H9 (cell line): ENCODE results near the gene PRR27. TPM values are rescaled to one million over a fixed set of nuclear protein-coding genes. Genes with fewer than 3 reads are reported as not detected.

Experiments used
- DNase-seq: peaks from one replicate; pipeline ENCODE4 v3.0.0-alpha.2; 2017
- H2AFZ ChIP-seq: one replicate; pipeline ENCODE4 v1.6.1; 2013; ENCODE audit warnings: mild to moderate bottlenecking, low read length, control low read depth, moderate library complexity
- H2AK5ac ChIP-seq: 2 replicates; pipeline ENCODE4 v1.6.1; 2013; ENCODE audit warnings: low read length, control low read depth, mixed read lengths; ENCODE audit not compliant: insufficient read length
- H2BK120ac ChIP-seq: one replicate; pipeline ENCODE4 v1.6.1; 2013; ENCODE audit warnings: low read depth, mild to moderate bottlenecking, low read length, control low read depth, inconsistent platforms; ENCODE audit not compliant: poor library complexity, severe bottlenecking
- H2BK12ac ChIP-seq: 2 replicates; pipeline ENCODE4 v1.6.1; 2013; ENCODE audit warnings: low read length, control low read depth, mixed read lengths, low read depth; ENCODE audit not compliant: insufficient read length
- H2BK15ac ChIP-seq: 2 replicates; pipeline ENCODE4 v1.6.1; 2013; ENCODE audit warnings: low read depth, low read length, control low read depth
- H2BK20ac ChIP-seq: one replicate; pipeline ENCODE4 v1.6.1; 2013; ENCODE audit warnings: low read depth, mild to moderate bottlenecking, low read length, control low read depth, inconsistent platforms; ENCODE audit not compliant: poor library complexity, severe bottlenecking
- H2BK5ac ChIP-seq: 2 replicates; pipeline ENCODE4 v1.6.1; 2013; ENCODE audit warnings: low read length, control low read depth, mixed read lengths; ENCODE audit not compliant: insufficient read length
- H3K14ac ChIP-seq: 2 replicates; pipeline ENCODE4 v1.6.1; 2013; ENCODE audit warnings: low read length, control low read depth; ENCODE audit not compliant: insufficient read depth
- H3K18ac ChIP-seq: 2 replicates; pipeline ENCODE4 v1.6.1; 2013; ENCODE audit warnings: low read depth, mild to moderate bottlenecking, mixed read lengths, low read length, control low read depth; ENCODE audit not compliant: insufficient read length
- H3K23ac ChIP-seq: 2 replicates; pipeline ENCODE4 v1.6.1; 2013; ENCODE audit warnings: low read length, control low read depth, mixed read lengths, low read depth; ENCODE audit not compliant: insufficient read length
- H3K23me2 ChIP-seq: 2 replicates; pipeline ENCODE4 v1.6.1; 2013; ENCODE audit warnings: low read depth, mild to moderate bottlenecking, mixed read lengths, low read length, control low read depth; ENCODE audit not compliant: insufficient read length, poor library complexity, severe bottlenecking
- H3K27ac ChIP-seq: 2 replicates; pipeline ENCODE4 v1.5.1; 2013; ENCODE audit warnings: low read length, control low read depth, mixed read lengths, low read depth; ENCODE audit not compliant: insufficient read length
- H3K27me3 ChIP-seq: 2 replicates; pipeline ENCODE4 v1.6.1; 2013; ENCODE audit warnings: low read length, control low read depth, inconsistent platforms; ENCODE audit not compliant: insufficient read depth
- H3K4ac ChIP-seq: 2 replicates; pipeline ENCODE4 v1.6.1; 2013; ENCODE audit warnings: low read depth, mild to moderate bottlenecking, control low read depth, inconsistent platforms, low read length, moderate library complexity
- H3K4me1 ChIP-seq: 2 replicates; pipeline ENCODE4 v1.6.1; 2013; ENCODE audit warnings: low read length, control low read depth, inconsistent platforms; ENCODE audit not compliant: insufficient read depth
- H3K4me2 ChIP-seq: 2 replicates; pipeline ENCODE4 v1.6.1; 2013; ENCODE audit warnings: low read length, control low read depth, mixed read lengths; ENCODE audit not compliant: insufficient read length, insufficient read depth
- H3K56ac ChIP-seq: 2 replicates; pipeline ENCODE4 v1.6.1; 2013; ENCODE audit warnings: low read depth, mild to moderate bottlenecking, mixed read lengths, low read length, control low read depth; ENCODE audit not compliant: insufficient read length
- H3K79me1 ChIP-seq: 2 replicates; pipeline ENCODE4 v1.6.1; 2013; ENCODE audit warnings: low read depth, mild to moderate bottlenecking, moderate library complexity, low read length, control low read depth, inconsistent platforms; ENCODE audit not compliant: insufficient read depth, poor library complexity, severe bottlenecking
- H3K79me2 ChIP-seq: 2 replicates; pipeline ENCODE4 v1.6.1; 2013; ENCODE audit warnings: low read length, control low read depth, inconsistent platforms; ENCODE audit not compliant: insufficient read depth
- H3K9ac ChIP-seq: 2 replicates; pipeline ENCODE4 v1.6.1; 2013; ENCODE audit warnings: low read length, control low read depth, mixed read lengths; ENCODE audit not compliant: insufficient read length; ENCODE audit errors: extremely low read depth
- H3K9me3 ChIP-seq: one replicate; pipeline ENCODE4 v1.6.1; 2013; ENCODE audit warnings: low read depth, low read length, inconsistent platforms; ENCODE audit not compliant: control insufficient read depth
- H3T11ph ChIP-seq: one replicate; pipeline ENCODE4 v1.6.1; 2013; ENCODE audit warnings: mild to moderate bottlenecking, low read length, control low read depth, inconsistent platforms
- H4K20me1 ChIP-seq: one replicate; pipeline ENCODE4 v1.6.1; 2013; ENCODE audit not compliant: control insufficient read depth, insufficient read length, insufficient read depth
- H4K5ac ChIP-seq: 2 replicates; pipeline ENCODE4 v1.6.1; 2013; ENCODE audit warnings: low read depth, mild to moderate bottlenecking, mixed read lengths, low read length, control low read depth; ENCODE audit not compliant: insufficient read length
- H4K8ac ChIP-seq: replicated peaks from 2 replicates; pipeline ENCODE4 v1.6.1; 2013; ENCODE audit warnings: low read length, control low read depth, mixed read lengths, low read depth; ENCODE audit not compliant: insufficient read length
- H4K91ac ChIP-seq: 2 replicates; pipeline ENCODE4 v1.6.1; 2013; ENCODE audit warnings: low read depth, mild to moderate bottlenecking, moderate library complexity, mixed read lengths, low read length, control low read depth; ENCODE audit not compliant: insufficient read length
- H3K27ac Mint-ChIP-seq, 3 experiments: 2 replicates in 2 of 3; 3 replicates in 1 of 3; pipeline ENCODE4 v1.8.0; 2020 to 2021; ENCODE audit warnings: mixed read lengths in 3 of 3, mild to moderate bottlenecking in 1 of 3, moderate library complexity in 1 of 3
- H3K27me3 Mint-ChIP-seq: 2 replicates; pipeline ENCODE4 v1.8.0; 2021; ENCODE audit warnings: low read depth, mild to moderate bottlenecking, moderate library complexity, mixed read lengths
- H3K36me3 Mint-ChIP-seq, 3 experiments: 2 replicates in 2 of 3; 3 replicates in 1 of 3; pipeline ENCODE4 v1.8.0; 2020 to 2021; ENCODE audit warnings: low read depth in 3 of 3, mixed read lengths in 3 of 3; ENCODE audit not compliant: insufficient read depth in 1 of 3
- H3K4me1 Mint-ChIP-seq, 2 experiments: 2 replicates each; pipeline ENCODE4 v1.8.0; 2020; ENCODE audit warnings: mixed read lengths in 2 of 2
- H3K4me3 Mint-ChIP-seq, 2 experiments: 2 replicates in 1 of 2; 3 replicates in 1 of 2; pipeline ENCODE4 v1.8.0; 2020 to 2021; ENCODE audit warnings: mild to moderate bottlenecking in 2 of 2, mixed read lengths in 2 of 2, moderate library complexity in 1 of 2
- H3K9me3 Mint-ChIP-seq, 2 experiments: 2 replicates in 1 of 2; 3 replicates in 1 of 2; pipeline ENCODE4 v1.8.0; 2020; ENCODE audit warnings: mild to moderate bottlenecking in 2 of 2, mixed read lengths in 2 of 2, moderate library complexity in 1 of 2
- WGBS: extraction: QIAGEN DNeasy Blood & Tissue Kit; methylation state at CpG from one replicate; pipeline ENCODE4 v1.1.7; 2013; ENCODE audit warnings: missing lambda C conversion rate, low lambda C conversion rate, mixed read lengths; ENCODE audit not compliant: insufficient read length; ENCODE audit errors: extremely low coverage; 5-methylcytosine and 5-hydroxymethylcytosine counted together
- total RNA-seq: library from RNA; stranded (reverse); gene quantifications from 2 replicates; pipeline ENCODE4 v1.2.1, GENCODE V29; 2021
- TF ChIP-seq, protein P1 (sequence below): fragments of 200-600 bp; sonication (generic); conservative IDR thresholded peaks from 3 replicates; pipeline ENCODE4 v1.8.0; 2021; ENCODE audit warnings: antibody characterized with exemption, mild to moderate bottlenecking

The PRR27 gene
- total RNA-seq, 1 experiment from 2014 or later, result not detected

DNA sequence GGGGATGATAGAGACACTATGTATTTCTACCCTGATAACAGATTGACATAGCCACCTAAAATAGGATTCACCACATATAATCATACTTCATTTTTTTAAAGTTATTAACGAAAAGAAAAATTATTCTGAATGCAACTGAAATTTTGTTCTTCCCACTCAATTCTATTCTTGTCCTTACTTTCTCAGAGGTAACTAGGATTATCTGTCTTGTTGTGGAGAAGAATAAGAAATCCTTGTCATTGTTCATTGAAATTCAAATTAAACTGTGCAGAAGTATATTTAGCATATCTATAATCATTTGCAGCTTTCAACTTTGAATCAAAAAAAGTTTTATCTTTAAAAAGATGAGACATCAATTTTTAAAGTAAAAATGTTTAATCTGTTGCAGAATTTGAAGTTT lies 40.4 kb upstream of the PRR27 start:
- Histone ChIP-seq H2BK15ac (no peak overlapping the region), H2AFZ (no peak overlapping the region), H3T11ph (no peak overlapping the region), H3K9ac (no peak overlapping the region), H3K23me2 (no peaks in the 10 kb centered on the region), H4K20me1 (no peaks in the 10 kb centered on the region), H4K91ac (no peak overlapping the region), H3K4me1 (no peaks in the 10 kb centered on the region), H3K18ac (no peak overlapping the region), H3K4ac (no peak overlapping the region), H3K23ac (no peak overlapping the region), H4K8ac (no peak overlapping the region), H3K56ac (no peak overlapping the region), H3K14ac (no peak overlapping the region), H3K27ac (no peak overlapping the region), H2BK5ac (no peak overlapping the region), H3K79me1 (no peaks in the 10 kb centered on the region), H2BK20ac (no peak overlapping the region), H2BK120ac (no peak overlapping the region), H3K4me2 (no peak overlapping the region), H2AK5ac (no peak overlapping the region), H3K27me3 (no peaks in the 10 kb centered on the region), H4K5ac (no peak overlapping the region), H3K9me3 (no peaks in the 10 kb centered on the region), H2BK12ac (no peak overlapping the region), H3K79me2 (no peaks in the 10 kb centered on the region)
- TF ChIP-seq, protein P1, sequence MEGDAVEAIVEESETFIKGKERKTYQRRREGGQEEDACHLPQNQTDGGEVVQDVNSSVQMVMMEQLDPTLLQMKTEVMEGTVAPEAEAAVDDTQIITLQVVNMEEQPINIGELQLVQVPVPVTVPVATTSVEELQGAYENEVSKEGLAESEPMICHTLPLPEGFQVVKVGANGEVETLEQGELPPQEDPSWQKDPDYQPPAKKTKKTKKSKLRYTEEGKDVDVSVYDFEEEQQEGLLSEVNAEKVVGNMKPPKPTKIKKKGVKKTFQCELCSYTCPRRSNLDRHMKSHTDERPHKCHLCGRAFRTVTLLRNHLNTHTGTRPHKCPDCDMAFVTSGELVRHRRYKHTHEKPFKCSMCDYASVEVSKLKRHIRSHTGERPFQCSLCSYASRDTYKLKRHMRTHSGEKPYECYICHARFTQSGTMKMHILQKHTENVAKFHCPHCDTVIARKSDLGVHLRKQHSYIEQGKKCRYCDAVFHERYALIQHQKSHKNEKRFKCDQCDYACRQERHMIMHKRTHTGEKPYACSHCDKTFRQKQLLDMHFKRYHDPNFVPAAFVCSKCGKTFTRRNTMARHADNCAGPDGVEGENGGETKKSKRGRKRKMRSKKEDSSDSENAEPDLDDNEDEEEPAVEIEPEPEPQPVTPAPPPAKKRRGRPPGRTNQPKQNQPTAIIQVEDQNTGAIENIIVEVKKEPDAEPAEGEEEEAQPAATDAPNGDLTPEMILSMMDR, result no peak
- Mint-ChIP-seq H3K36me3 (no peaks in the 10 kb centered on the region; a peak in 1 of 7 replicates), H3K4me3 (no peak overlapping the region), H3K9me3 (no peaks in the 10 kb centered on the region), H3K27me3 (no peaks in the 10 kb centered on the region), H3K4me1 (peaks cover 4 to 5% of the 10 kb centered on the region in 2 experiments; a peak in 1 of 4 replicates), H3K27ac (no peak overlapping the region)
- WGBS, result no CpG with 5 or more reads among the region's 1 CpG
- DNase-seq, result no peak
